K562 (cell line): ENCODE measurements around the gene GCNA.

Experiments
- CHCHD3 ChIP-seq: fragments of 250-450 bp; sonication (Bioruptor Pico); IDR thresholded peaks from 2 replicates; pipeline ENCODE4 v2.1.2; 2022; ENCODE audit warnings: mild to moderate bottlenecking
- EZH2 ChIP-seq: IDR thresholded peaks from 2 replicates; pipeline ENCODE4 v1.6.1; 2012; ENCODE audit warnings: low read depth, mild to moderate bottlenecking, inconsistent platforms, low read length, borderline replicate concordance
- FOS ChIP-seq: IDR thresholded peaks from 3 replicates; pipeline ENCODE4 v1.6.1; 2011; ENCODE audit not compliant: insufficient read length; ENCODE audit errors: extremely low read depth
- JUND ChIP-seq, 2 experiments: IDR thresholded peaks; 2 replicates in 1 of 2; 3 replicates in 1 of 2; pipeline ENCODE4 v1.6.1; 2011; ENCODE audit warnings: borderline replicate concordance in 2 of 2, low read depth in 2 of 2, low read length in 2 of 2, improper control_type of control experiment in 1 of 2, missing biosample characterization in 1 of 2, missing genetic modification characterization in 1 of 2, missing genetic modification reagents in 1 of 2
- L3MBTL2 ChIP-seq: fragments of 450-650 bp; IDR thresholded peaks from 2 replicates; pipeline ENCODE4 v1.6.1; 2016; ENCODE audit warnings: mild to moderate bottlenecking, moderate library complexity
- NBN ChIP-seq: fragments of 450-650 bp; IDR thresholded peaks from 2 replicates; pipeline ENCODE4 v1.6.1; 2016; ENCODE audit warnings: low read depth, mild to moderate bottlenecking
- PHF8 ChIP-seq: fragments of 200-600 bp; sonication (generic); IDR thresholded peaks from 2 replicates; pipeline ENCODE4 v1.6.1; 2012; ENCODE audit warnings: mixed run types, mild to moderate bottlenecking, inconsistent platforms, low read length, moderate library complexity, borderline replicate concordance
- REST ChIP-seq, 2 experiments: fragments of 450-650 bp; formaldehyde crosslinking in 1 of 2; IDR thresholded peaks; 2 replicates each; pipeline versions ENCODE4 v1.4.0 to v1.6.1; 2014 to 2020; ENCODE audit warnings: mild to moderate bottlenecking in 2 of 2, borderline replicate concordance in 1 of 2, low read depth in 1 of 2
- SMC3 ChIP-seq: conservative IDR thresholded peaks from 2 replicates; pipeline ENCODE4 v1.6.1; 2011; ENCODE audit warnings: low read depth, low read length, improper control_type of control experiment; ENCODE audit not compliant: insufficient read depth
- STAG1 ChIP-seq: sonication (generic); formaldehyde crosslinking; IDR thresholded peaks from 2 replicates; pipeline ENCODE4 v1.5.0; 2020; ENCODE audit warnings: missing genetic modification reagents, borderline replicate concordance
- TFE3 ChIP-seq: fragments of 450-650 bp; formaldehyde crosslinking; IDR thresholded peaks from 2 replicates; pipeline ENCODE4 v1.4.0; 2020; ENCODE audit warnings: mild to moderate bottlenecking, mixed read lengths
- ZFX ChIP-seq: sonication (generic); formaldehyde crosslinking; IDR thresholded peaks from 2 replicates; pipeline ENCODE4 v1.8.0; 2022; ENCODE audit warnings: mild to moderate bottlenecking, missing genetic modification reagents, moderate library complexity
- TF ChIP-seq, protein P1 (sequence below): fragments of 150-350 bp; conservative IDR thresholded peaks from 2 replicates; pipeline ENCODE4 v1.6.1; 2014; ENCODE audit warnings: low read length
- TF ChIP-seq, protein P2 (sequence below): sonication (generic); formaldehyde crosslinking; IDR thresholded peaks from 2 replicates; pipeline ENCODE4 v1.9.0; 2022; ENCODE audit warnings: mild to moderate bottlenecking, missing genetic modification reagents

DNA sequence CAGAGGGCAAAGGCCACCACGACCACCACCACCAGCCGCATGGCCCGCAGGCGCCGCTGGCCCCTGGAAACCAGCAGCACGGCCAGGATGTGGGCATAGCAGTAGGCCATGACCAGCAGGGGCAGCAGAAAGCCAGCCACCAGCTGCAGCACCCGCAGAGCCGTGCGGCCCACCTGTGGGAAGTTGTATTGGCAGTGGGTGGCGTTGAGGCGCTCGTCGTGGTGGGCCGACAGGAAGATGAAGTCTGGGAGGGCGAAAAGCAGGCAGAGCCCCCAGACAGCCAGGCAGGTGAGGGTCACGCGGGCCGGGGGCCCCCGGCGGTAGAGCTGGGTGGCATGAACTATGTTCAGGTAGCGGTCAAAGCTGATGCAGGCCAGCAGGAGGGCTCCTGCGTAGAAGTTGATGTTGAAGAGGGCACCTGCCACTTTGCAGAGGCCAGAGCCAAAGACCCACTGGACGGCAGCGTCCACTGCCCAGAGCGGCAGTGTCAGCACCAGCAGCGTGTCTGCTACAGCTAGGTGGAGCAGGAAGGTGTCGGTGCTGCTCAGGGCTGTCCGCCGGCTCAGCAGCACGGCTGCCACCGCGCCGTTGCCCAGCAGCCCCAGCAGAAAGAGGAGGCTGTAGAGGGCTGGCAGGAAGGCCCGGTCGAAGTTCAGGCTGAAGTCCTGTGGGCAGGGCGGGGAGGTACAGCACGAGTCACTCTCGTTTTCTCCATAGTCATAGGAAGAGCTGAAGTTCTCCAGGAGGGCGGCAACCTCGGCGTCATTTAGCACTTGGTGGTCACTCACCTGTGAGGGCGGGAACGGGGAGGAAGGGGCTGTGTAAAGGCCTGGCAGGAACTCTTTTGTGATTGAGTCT lies 38.7 kb downstream of the GCNA start:
- no peak for TF ChIP-seq NBN
- no peak for TF ChIP-seq FOS
- no peak for TF ChIP-seq JUND (IDR thresholded peaks at IDR 0.05; ENCODE audit: borderline replicate concordance, low read depth, low read length)
- TF ChIP-seq JUND (tag; IDR thresholded peaks at IDR 0.05; ENCODE audit: borderline replicate concordance, low read depth, low read length), result no peak
- no peak for TF ChIP-seq REST (IDR thresholded peaks at IDR 0.05; ENCODE audit: borderline replicate concordance)
- no peak for TF ChIP-seq REST (CRISPR knock-in tag; IDR thresholded peaks at IDR 0.05; ENCODE audit: low read depth)
- no peak for TF ChIP-seq L3MBTL2
- no peak for TF ChIP-seq CHCHD3
- no peak for TF ChIP-seq PHF8
- no peak for TF ChIP-seq TFE3 (CRISPR knock-in tag)
- TF ChIP-seq EZH2, result no peak
- no peak for TF ChIP-seq SMC3
- no peak for TF ChIP-seq ZFX (CRISPR knock-in tag)
- TF ChIP-seq STAG1 (CRISPR knock-in tag), result no peak
- TF ChIP-seq, protein P1, sequence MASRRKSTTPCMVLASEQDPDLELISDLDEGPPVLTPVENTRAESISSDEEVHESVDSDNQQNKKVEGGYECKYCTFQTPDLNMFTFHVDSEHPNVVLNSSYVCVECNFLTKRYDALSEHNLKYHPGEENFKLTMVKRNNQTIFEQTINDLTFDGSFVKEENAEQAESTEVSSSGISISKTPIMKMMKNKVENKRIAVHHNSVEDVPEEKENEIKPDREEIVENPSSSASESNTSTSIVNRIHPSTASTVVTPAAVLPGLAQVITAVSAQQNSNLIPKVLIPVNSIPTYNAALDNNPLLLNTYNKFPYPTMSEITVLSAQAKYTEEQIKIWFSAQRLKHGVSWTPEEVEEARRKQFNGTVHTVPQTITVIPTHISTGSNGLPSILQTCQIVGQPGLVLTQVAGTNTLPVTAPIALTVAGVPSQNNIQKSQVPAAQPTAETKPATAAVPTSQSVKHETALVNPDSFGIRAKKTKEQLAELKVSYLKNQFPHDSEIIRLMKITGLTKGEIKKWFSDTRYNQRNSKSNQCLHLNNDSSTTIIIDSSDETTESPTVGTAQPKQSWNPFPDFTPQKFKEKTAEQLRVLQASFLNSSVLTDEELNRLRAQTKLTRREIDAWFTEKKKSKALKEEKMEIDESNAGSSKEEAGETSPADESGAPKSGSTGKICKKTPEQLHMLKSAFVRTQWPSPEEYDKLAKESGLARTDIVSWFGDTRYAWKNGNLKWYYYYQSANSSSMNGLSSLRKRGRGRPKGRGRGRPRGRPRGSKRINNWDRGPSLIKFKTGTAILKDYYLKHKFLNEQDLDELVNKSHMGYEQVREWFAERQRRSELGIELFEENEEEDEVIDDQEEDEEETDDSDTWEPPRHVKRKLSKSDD, result no peak
- TF ChIP-seq, protein P2, sequence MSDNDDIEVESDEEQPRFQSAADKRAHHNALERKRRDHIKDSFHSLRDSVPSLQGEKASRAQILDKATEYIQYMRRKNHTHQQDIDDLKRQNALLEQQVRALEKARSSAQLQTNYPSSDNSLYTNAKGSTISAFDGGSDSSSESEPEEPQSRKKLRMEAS (CRISPR knock-in tag), result no peak
